ENCODE data around the gene N4BP2L2. TPM values are rescaled to one million over a fixed set of nuclear protein-coding genes. Genes with fewer than 3 reads are reported as not detected.

N4BP2L2 gene
- total RNA-seq, 1 experiment from 2014 or later: 96.8 TPM

DNA sequence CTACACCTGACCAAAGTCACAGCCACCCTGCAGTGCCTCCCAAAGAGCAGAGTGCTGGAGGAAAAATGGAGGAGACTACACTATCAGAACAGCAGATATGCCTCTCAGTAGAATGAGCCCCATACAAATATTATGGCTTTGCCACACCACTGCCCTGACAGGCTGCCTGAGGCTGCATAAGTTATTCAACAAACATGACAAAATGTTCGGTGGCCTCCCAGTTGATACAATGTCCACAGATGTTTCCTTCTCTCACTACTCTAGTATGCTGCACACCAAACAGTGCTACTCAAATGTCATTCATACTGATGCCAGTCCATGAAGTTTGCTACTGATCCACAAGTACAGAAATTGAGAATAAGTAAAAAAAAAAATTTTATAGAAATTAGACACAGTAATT is 41.0 kb downstream of the N4BP2L2 start:
- Histone ChIP-seq H3K4me1 (ENCODE audit: insufficient read depth, low read length, poor library complexity, severe bottlenecking) (no peaks in the 10 kb centered on the region), H3K27me3 (replicated peaks; ENCODE audit: insufficient read depth, low read depth, low read length, poor library complexity) (no peaks in the 10 kb centered on the region), H3K9me3 (ENCODE audit: low read depth, low read length, poor library complexity, severe bottlenecking) (no peaks in the 10 kb centered on the region), H3K4me3 (ENCODE audit: low read depth, low read length, poor library complexity, severe bottlenecking) (no peak overlapping the region), H3K36me3 (ENCODE audit: insufficient read depth, low read length, poor library complexity, severe bottlenecking) (no peaks in the 10 kb centered on the region), H3K27ac (ENCODE audit: low read depth, low read length, poor library complexity, severe bottlenecking) (no peak overlapping the region)
- POLR2A ChIA-PET (ENCODE audit: low non-redundant PET): no interaction called here
- intact Hi-C loops (cut with micrococcal nuclease; ENCODE audit: unreplicated experiment): no loop called here
- BruUV-seq (replicated peaks): no TSS peak
- no peak for DNase-seq (ENCODE audit: low spot score)
- CTCF ChIA-PET: no interaction called here
- TF ChIP-seq, protein P1, sequence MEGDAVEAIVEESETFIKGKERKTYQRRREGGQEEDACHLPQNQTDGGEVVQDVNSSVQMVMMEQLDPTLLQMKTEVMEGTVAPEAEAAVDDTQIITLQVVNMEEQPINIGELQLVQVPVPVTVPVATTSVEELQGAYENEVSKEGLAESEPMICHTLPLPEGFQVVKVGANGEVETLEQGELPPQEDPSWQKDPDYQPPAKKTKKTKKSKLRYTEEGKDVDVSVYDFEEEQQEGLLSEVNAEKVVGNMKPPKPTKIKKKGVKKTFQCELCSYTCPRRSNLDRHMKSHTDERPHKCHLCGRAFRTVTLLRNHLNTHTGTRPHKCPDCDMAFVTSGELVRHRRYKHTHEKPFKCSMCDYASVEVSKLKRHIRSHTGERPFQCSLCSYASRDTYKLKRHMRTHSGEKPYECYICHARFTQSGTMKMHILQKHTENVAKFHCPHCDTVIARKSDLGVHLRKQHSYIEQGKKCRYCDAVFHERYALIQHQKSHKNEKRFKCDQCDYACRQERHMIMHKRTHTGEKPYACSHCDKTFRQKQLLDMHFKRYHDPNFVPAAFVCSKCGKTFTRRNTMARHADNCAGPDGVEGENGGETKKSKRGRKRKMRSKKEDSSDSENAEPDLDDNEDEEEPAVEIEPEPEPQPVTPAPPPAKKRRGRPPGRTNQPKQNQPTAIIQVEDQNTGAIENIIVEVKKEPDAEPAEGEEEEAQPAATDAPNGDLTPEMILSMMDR (conservative IDR thresholded peaks at IDR 0.05; ENCODE audit: low read depth, low read length): no peak
- TF ChIP-seq EZH2 (IDR thresholded peaks at IDR 0.05; ENCODE audit: borderline replicate concordance, low read depth, low read length, poor library complexity, severe bottlenecking): no peak

DNA sequence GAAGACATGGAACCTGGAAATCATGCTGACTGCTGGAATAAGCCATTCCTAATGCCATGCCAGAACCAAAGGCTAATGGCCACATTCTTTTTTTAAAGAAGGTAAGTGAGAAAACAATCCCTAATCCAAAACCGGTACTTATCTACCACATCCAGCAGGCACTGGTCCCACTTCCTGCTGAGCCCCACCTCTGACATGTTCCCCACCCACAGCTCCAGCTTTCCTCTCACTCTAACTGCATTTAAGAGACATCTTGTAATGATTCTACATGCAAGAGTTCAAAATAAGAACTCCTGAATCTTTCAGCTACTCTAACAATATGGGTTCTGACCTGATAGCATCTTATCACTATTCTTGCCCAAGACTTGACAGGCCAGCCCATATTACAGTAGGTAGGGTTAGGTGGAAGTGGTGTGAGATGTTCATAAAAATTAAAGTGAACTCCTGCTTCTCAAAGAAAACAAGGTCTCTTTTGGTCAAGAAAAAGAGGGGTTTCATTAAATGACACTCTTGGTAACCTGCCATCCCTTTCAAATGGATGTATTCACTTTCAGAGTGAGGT is 41.9 kb downstream of the N4BP2L2 start:
- CTCF ChIA-PET: no interaction called here
- no peaks in the 10 kb centered on the region for H3K36me3 ChIP-seq (ENCODE audit: insufficient read depth, low read length, poor library complexity, severe bottlenecking)
- no peaks in the 10 kb centered on the region for H3K4me1 ChIP-seq (ENCODE audit: insufficient read depth, low read length, poor library complexity, severe bottlenecking)
- TF ChIP-seq EZH2 (IDR thresholded peaks at IDR 0.05; ENCODE audit: borderline replicate concordance, low read depth, low read length, poor library complexity, severe bottlenecking): no peak
- TF ChIP-seq, protein P1 (conservative IDR thresholded peaks at IDR 0.05; ENCODE audit: low read depth, low read length): no peak
- POLR2A ChIA-PET (ENCODE audit: low non-redundant PET): no interaction called here
- no peaks in the 10 kb centered on the region for H3K27me3 ChIP-seq (replicated peaks; ENCODE audit: insufficient read depth, low read depth, low read length, poor library complexity)
- BruUV-seq (replicated peaks): no TSS peak
- H3K4me3 ChIP-seq (ENCODE audit: low read depth, low read length, poor library complexity, severe bottlenecking): no peak overlapping the region
- DNase-seq (ENCODE audit: low spot score): no peak
- intact Hi-C loops (cut with micrococcal nuclease; ENCODE audit: unreplicated experiment): no loop called here
- H3K27ac ChIP-seq (ENCODE audit: low read depth, low read length, poor library complexity, severe bottlenecking): no peak overlapping the region
- no peaks in the 10 kb centered on the region for H3K9me3 ChIP-seq (ENCODE audit: low read depth, low read length, poor library complexity, severe bottlenecking)

DNA sequence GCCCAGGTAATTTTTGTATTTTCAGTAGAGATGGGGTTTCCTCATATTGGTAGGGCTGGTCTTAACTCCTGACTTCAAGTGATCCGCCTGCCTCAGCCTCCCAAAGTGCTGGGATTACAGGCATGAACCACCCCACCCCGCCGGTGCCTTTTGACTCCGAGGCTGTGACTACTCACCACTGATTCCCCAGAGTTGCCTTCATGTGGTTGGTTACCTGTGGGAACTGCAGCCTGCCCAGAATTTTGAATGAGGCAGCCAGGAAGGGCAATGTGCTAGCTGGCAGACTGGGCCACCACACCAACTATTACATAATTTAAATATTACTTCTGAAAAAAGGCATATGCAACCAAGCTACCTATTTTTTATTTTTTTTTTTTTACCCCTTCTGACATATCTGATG is 42.8 kb downstream of the N4BP2L2 start:
- no peak overlapping the region for H3K4me3 ChIP-seq (ENCODE audit: low read depth, low read length, poor library complexity, severe bottlenecking)
- intact Hi-C loops (cut with micrococcal nuclease; ENCODE audit: unreplicated experiment): no loop called here
- ChIA-PET CTCF (no interaction called here), POLR2A (ENCODE audit: low non-redundant PET) (no interaction called here)
- no peaks in the 10 kb centered on the region for H3K9me3 ChIP-seq (ENCODE audit: low read depth, low read length, poor library complexity, severe bottlenecking)
- no peaks in the 10 kb centered on the region for H3K36me3 ChIP-seq (ENCODE audit: insufficient read depth, low read length, poor library complexity, severe bottlenecking)
- H3K4me1 ChIP-seq (ENCODE audit: insufficient read depth, low read length, poor library complexity, severe bottlenecking): peaks cover 2% of the 10 kb centered on the region
- H3K27ac ChIP-seq (ENCODE audit: low read depth, low read length, poor library complexity, severe bottlenecking): no peak overlapping the region
- no peak for DNase-seq (ENCODE audit: low spot score)
- TF ChIP-seq EZH2 (IDR thresholded peaks at IDR 0.05; ENCODE audit: borderline replicate concordance, low read depth, low read length, poor library complexity, severe bottlenecking): no peak
- TF ChIP-seq, protein P1 (conservative IDR thresholded peaks at IDR 0.05; ENCODE audit: low read depth, low read length): no peak
- no peaks in the 10 kb centered on the region for H3K27me3 ChIP-seq (replicated peaks; ENCODE audit: insufficient read depth, low read depth, low read length, poor library complexity)
- no TSS peak for BruUV-seq (replicated peaks)

Measured in A673 (cell line).